ENCODE measurements around the gene GNL1. TPM values are rescaled to one million over a fixed set of nuclear protein-coding genes. Genes with fewer than 3 reads are reported as not detected.

Gene GNL1
- total and polyA plus RNA-seq, 9 of the 15 experiments (the other 6 are each of a cell fraction or from before 2014, with no cell fraction given) = 0.73 to 112 (median 58.0) TPM

- TF ChIP-seq HBP1 (CRISPR knock-in tag; IDR thresholded peaks at IDR 0.05) (no peak), ZNF217 (CRISPR knock-in tag; IDR thresholded peaks at IDR 0.05) (no peak), KLF10 (CRISPR knock-in tag; IDR thresholded peaks at IDR 0.05) (no peak), ZNF253 (CRISPR knock-in tag; conservative IDR thresholded peaks at IDR 0.05) (no peak), SIN3B (IDR thresholded peaks at IDR 0.05; ENCODE audit: low read depth) (no peak), ZHX1 (conservative IDR thresholded peaks at IDR 0.05; ENCODE audit: low read length) (no peak), POLR2AphosphoS2 (IDR thresholded peaks at IDR 0.05; ENCODE audit: low read length) (peak; percentile 27; the same call in 1 of the 2 replicates), ARID1B (IDR thresholded peaks at IDR 0.05) (0 out of 2 replicates have a peak, but pooled peaks have one; percentile 18), SIRT6 (IDR thresholded peaks at IDR 0.05; ENCODE audit: low read depth, low read length) (peak; percentile 3), SOX6 (IDR thresholded peaks at IDR 0.05) (peak; percentile 42; the same call in 1 of the 2 replicates), POLR2A (conservative IDR thresholded peaks at IDR 0.05) (peak; percentile 52), PML (IDR thresholded peaks at IDR 0.05; ENCODE audit: low read length) (peak; percentile 35; the same call in 1 of the 2 replicates), CTBP1 (IDR thresholded peaks at IDR 0.05; ENCODE audit: borderline replicate concordance) (peak; percentile 32; the same call in 1 of the 2 replicates)
- TF ChIP-seq, protein P1, sequence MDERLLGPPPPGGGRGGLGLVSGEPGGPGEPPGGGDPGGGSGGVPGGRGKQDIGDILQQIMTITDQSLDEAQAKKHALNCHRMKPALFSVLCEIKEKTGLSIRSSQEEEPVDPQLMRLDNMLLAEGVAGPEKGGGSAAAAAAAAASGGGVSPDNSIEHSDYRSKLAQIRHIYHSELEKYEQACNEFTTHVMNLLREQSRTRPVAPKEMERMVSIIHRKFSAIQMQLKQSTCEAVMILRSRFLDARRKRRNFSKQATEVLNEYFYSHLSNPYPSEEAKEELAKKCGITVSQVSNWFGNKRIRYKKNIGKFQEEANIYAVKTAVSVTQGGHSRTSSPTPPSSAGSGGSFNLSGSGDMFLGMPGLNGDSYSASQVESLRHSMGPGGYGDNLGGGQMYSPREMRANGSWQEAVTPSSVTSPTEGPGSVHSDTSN (CRISPR knock-in tag; IDR thresholded peaks at IDR 0.05; ENCODE audit: low read depth) = no peak
- TF ChIP-seq, protein P1 (tag; conservative IDR thresholded peaks at IDR 0.05; ENCODE audit: low read depth) = no peak
Measured at GRCh38 chr6:30599625-30600324, 43.5 kb upstream of the GNL1 start (continued).

Measured in K562 (cell line).